GM12865 (cell line): ENCODE results near the gene RAD50.
A peak's percentile ranks its signal among the peaks of the same experiment; 100 is the strongest.

Source experiments
- DNase-seq: peaks from one replicate; pipeline ENCODE4 v3.0.0; 2010; ENCODE audit warnings: low read depth
- H3K4me3 ChIP-seq: 2 replicates; pipeline ENCODE4 v1.5.1; 2011; ENCODE audit warnings: mild to moderate bottlenecking, low read depth, low read length, control low read depth
- TF ChIP-seq, protein P1 (sequence below): IDR thresholded peaks from 2 replicates; pipeline ENCODE4 v1.5.1; 2011; ENCODE audit warnings: low read length, control low read depth, low read depth, inconsistent platforms; ENCODE audit not compliant: insufficient read depth; ENCODE audit errors: missing control alignments

Gene RAD50

DNA sequence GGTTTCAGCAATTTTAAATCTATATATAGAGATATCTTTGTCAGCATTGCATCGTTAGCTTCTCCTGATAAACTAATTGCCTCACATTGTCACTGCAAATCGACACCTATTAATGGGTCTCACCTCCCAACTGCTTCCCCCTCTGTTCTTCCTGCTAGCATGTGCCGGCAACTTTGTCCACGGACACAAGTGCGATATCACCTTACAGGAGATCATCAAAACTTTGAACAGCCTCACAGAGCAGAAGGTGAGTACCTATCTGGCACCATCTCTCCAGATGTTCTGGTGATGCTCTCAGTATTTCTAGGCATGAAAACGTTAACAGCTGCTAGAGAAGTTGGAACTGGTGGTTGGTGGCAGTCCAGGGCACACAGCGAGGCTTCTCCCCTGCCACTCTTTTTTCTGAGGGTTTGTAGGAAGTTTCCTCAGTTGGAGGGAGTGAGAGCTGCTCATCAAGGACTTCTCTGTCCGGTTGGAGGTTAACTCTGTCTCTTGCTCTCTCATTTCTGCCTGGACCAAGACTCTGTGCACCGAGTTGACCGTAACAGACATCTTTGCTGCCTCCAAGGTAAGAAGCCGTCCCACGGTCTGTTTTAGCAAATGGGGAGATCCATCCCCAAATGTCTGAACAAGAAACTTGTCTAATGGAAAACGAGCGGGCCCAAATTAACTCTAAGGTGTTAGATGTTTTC lies 117.3 kb downstream of the RAD50 start, which contains the start of gene IL4:
Gene IL4, plus strand, starts transcription at position 51 of the 692 bp plus-strand sequence. Its CDS starts 62 bp downstream, at position 113.
- TF ChIP-seq, protein P1, sequence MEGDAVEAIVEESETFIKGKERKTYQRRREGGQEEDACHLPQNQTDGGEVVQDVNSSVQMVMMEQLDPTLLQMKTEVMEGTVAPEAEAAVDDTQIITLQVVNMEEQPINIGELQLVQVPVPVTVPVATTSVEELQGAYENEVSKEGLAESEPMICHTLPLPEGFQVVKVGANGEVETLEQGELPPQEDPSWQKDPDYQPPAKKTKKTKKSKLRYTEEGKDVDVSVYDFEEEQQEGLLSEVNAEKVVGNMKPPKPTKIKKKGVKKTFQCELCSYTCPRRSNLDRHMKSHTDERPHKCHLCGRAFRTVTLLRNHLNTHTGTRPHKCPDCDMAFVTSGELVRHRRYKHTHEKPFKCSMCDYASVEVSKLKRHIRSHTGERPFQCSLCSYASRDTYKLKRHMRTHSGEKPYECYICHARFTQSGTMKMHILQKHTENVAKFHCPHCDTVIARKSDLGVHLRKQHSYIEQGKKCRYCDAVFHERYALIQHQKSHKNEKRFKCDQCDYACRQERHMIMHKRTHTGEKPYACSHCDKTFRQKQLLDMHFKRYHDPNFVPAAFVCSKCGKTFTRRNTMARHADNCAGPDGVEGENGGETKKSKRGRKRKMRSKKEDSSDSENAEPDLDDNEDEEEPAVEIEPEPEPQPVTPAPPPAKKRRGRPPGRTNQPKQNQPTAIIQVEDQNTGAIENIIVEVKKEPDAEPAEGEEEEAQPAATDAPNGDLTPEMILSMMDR = no peak
- peak within 1 kb of the TSS; percentile 52 for H3K4me3 ChIP-seq
- DNase-seq = no peak

DNA sequence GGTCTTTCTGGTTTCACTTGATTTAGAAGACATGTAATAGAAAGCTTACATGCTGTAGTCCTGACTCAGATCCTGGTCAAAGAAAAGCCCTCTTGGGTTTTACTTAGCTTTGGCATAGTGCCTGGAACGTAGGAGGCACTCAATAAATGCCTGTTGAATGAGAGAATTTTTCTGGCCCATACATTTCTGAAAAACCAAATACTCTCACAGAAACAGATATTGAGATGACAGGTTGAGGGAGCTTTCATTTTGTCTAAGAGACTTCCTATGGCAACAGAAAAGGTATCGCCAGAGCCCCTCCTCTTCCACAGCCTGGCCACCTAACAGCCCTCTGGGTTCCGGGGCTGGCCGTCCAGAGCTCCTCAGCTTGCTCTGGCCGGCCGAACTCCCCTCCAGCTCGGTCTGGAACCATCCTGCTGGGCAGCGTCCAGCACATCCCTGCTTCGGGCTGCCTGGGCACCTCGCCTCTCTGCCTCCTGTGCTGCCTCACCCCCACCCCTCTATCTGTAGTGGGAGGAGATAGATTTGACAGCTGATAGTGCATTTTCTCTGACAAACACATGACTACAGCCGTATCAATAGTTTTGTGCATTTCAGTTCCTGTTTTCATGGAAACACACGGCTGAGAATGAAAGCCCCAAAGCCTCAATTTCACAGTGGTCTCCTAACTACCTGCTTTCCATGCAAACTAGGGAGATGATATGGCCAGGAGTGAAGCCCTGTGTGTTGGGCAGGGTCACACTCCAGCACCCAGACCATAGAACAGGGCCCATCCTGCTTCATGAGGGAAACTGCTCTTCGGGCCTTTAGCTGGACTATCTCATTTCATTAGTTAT lies 118.1 kb downstream of the RAD50 start:
- H3K4me3 ChIP-seq = peak overlapping the region; percentile 52
- peak; percentile 88 for DNase-seq
- TF ChIP-seq, protein P1 = no peak

DNA sequence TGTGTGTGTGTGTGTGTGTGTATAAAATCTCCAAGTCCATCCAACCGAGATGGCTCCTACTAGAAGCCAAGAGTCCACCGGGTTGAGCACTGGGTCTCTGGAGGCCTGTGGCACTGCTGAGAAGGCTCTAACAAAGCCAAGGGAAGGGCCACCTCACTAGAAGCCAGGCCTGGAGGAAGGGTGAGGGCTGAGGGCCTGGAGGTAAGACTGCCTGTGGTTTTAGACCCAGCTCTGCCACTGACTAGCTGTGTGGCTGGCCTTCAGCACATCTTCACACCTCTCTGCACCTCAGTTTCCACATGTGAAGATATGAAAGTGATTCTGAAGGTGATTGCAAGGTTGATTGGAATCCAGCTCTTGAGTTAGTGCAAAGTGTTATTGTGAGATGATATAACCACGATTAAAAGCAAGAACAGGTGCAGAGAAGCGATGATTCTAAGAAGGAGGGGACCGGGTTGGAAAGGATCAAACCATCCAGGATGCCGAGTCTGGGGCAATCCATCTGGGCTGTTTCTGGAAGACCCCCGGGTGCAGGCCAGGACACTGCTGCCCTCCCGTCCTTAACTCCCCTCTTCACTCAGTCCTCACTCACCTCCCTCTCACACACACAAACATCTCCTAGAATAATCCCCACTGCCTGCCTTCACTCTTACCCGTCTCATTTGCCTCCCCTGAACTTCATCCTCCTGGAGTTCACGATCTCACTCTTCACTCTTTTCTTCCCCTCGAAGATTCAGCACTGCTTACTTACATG lies 119.3 kb downstream of the RAD50 start:
- TF ChIP-seq, protein P1 = no peak
- no peak for DNase-seq
- no peak overlapping the region for H3K4me3 ChIP-seq

DNA sequence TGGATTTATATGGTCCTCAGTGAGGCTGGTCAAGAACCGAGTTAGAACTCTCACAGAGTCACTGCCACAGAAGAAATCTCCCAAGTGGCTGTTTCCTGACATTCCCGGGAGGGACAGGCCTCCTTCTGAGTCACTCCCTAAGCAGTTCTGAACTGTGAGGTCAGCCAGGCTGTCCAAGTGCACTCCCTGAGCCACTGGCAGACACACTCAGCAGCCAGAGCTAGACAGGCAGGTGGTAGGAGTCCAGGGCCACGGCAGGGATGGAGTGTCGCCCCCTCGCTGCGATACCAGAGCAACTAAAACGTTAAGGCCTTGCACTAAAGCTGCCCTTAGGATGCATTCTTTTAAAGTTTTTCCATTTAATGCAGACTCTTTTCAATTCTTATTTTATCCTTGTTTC lies 120.4 kb downstream of the RAD50 start:
- TF ChIP-seq, protein P1 = no peak
- DNase-seq = no peak
- no peak overlapping the region for H3K4me3 ChIP-seq

DNA sequence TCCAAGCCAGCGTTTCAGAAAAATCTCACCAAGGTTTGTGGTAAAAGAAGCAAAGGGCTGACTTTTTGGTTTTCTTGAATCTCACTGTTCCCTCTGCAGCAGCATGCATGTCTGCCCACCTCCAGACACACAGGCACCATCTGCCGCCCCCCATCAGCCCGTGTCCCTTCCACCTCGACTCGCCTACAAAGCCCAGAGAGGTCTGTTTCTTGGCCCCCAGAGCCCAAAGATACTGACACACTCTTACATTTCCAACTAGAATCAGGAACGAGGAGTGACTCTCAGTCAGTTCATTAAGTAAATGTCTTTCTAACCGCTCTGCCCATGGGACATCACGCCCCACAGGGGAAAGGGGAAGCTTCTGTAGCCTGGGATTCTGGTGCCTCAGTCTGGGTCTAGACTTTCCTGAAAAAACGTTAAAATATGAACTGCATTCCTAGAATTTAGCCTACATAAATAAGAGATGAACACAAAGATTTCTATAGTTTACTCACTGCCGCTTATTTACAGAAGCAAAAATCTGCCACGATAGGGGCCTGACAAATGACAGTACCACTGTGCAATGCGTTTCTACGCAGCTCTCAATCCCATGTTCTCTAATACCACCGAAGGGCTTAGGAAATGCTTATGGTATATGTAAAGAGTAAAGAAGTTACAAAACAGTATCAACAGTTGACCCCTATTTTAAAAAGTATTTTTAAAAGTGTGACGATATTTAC lies 121.1 kb downstream of the RAD50 start:
- DNase-seq = no peak
- H3K4me3 ChIP-seq = no peak overlapping the region
- TF ChIP-seq, protein P1 = no peak

- TF ChIP-seq, protein P1 = no peak
- DNase-seq = no peak
- no peak overlapping the region for H3K4me3 ChIP-seq
Observed at GRCh38 chr5:132678735-132679134, 122.0 kb downstream of the RAD50 start.
